GM18502 (cell line): ENCODE measurements around the gene ARPC1B.
"Not testable (repeated sequence)": the region's sequence is repeated elsewhere in the genome, so short reads cannot be mapped to it uniquely, and the experiment has no call there.

ENCODE experiments used
- ATAC-seq: cut with Tn5 transposase; IDR thresholded peaks from one replicate; pipeline ENCODE4 v1.9.1; 2021; ENCODE audit warnings: mild to moderate bottlenecking; ENCODE audit not compliant: unreplicated experiment, poor library complexity

Gene ARPC1B

GRCh38 chr7:99407872-99408378, 33.4 kb downstream of the ARPC1B start:
- ATAC-seq = peak; percentile 7

- ATAC-seq = peak; percentile 78
Observed at GRCh38 chr7:99408379-99409191, 34.1 kb downstream of the ARPC1B start, which contains the start of the genes BUD31 and PDAP1. Gene BUD31 (plus strand): TSS chr7:99408969. CDS start chr7:99411093, 2,124 bp downstream. Gene PDAP1 (minus strand): TSS chr7:99408597. CDS start chr7:99408548, 49 bp downstream.

GRCh38 chr7:99409192-99409572, 34.7 kb downstream of the ARPC1B start:
- ATAC-seq = peak; percentile 17

GRCh38 chr7:99409806-99410205, 35.3 kb downstream of the ARPC1B start:
- no peak for ATAC-seq

GRCh38 chr7:99410635-99411034, 36.1 kb downstream of the ARPC1B start:
- no peak for ATAC-seq

GRCh38 chr7:99415513-99416127, 41.1 kb downstream of the ARPC1B start:
- not testable (repeated sequence) for ATAC-seq

- ATAC-seq = no peak
Observed at GRCh38 chr7:99418260-99418659, 43.7 kb downstream of the ARPC1B start.

- no peak for ATAC-seq
Observed at GRCh38 chr7:99419323-99420021, 44.9 kb downstream of the ARPC1B start.

- ATAC-seq = no peak
Observed at GRCh38 chr7:99420213-99420612, 45.7 kb downstream of the ARPC1B start.

GRCh38 chr7:99420986-99421385, 46.5 kb downstream of the ARPC1B start:
- ATAC-seq = no peak

- ATAC-seq = no peak
Observed at GRCh38 chr7:99422186-99422585, 47.7 kb downstream of the ARPC1B start.

GRCh38 chr7:99422625-99423024, 48.1 kb downstream of the ARPC1B start:
- ATAC-seq = no peak

- ATAC-seq = no peak
Observed at GRCh38 chr7:99424932-99425730, 50.6 kb downstream of the ARPC1B start.

- no peak for ATAC-seq
Observed at GRCh38 chr7:99428972-99429566, 54.5 kb downstream of the ARPC1B start.

- ATAC-seq = no peak
Observed at GRCh38 chr7:99429756-99430155, 55.2 kb downstream of the ARPC1B start.

GRCh38 chr7:99431756-99432540, 57.4 kb downstream of the ARPC1B start:
- not testable (repeated sequence) for ATAC-seq

GRCh38 chr7:99433158-99433557, 58.6 kb downstream of the ARPC1B start:
- no peak for ATAC-seq

GRCh38 chr7:99437946-99438572, 63.5 kb downstream of the ARPC1B start:
- ATAC-seq = peak; percentile 4
